Measurements from ENCODE around the gene BCL2. TPM values are rescaled to one million over a fixed set of nuclear protein-coding genes. Genes with fewer than 3 reads are reported as not detected.

Gene BCL2
- polyA plus RNA-seq, 1 of the 3 experiments (the other 2 are of a cell fraction) = 1.5 TPM

DNA sequence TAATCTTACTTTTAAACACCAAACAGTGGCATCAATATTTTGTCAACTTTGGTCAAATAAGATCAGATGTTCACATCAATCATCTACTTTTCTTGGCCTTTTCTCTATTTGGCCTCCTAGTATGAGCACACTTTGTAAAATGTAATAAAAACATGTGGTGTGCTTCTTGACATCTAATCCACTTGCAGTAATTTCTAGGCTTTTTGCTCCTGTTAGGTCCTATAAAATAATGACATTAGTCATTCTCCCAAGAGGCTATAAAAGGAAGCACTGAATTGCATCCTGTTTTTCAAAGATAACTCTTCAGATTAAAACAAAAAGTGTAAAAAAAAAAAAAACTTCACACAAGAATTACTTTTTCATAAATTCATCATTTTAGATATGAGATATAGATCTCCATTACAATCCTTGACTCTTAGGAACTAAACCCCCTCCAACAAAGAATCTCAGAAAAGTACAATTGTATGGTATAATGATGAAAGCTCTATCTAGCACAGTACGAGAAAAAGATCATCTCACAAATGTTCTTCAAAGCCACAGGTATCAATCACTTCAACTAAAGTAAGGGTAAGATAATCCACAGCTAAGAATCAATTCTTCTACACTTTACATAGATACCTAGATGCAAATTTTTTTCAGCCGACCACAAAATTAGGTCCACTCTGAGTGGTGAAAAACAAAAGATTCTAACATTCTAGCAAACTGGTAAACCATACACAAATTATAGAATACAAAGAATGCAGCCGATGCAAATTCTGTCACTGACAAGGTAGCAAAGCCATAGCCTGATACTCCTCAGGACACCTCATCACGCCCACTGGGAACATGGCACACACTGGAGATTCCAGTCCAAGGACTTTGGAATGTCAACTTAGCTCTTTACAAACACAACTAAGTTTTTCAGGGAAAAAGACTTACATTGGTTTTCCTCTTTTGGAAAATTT lies 2.7 kb downstream of the BCL2 start:
- H3F3A ChIP-seq (replicated peaks; ENCODE audit: insufficient read depth) = peaks cover 7% of the 10 kb centered on the region
- TF ChIP-seq NRF1 (IDR thresholded peaks at IDR 0.05; ENCODE audit: low read depth, low read length) (no peak), POLR2AphosphoS5 (IDR thresholded peaks at IDR 0.05; ENCODE audit: low read depth, low read length) (no peak), RAD21 (IDR thresholded peaks at IDR 0.05; ENCODE audit: low read length) (no peak), GATA2 (CRISPR knock-in tag; IDR thresholded peaks at IDR 0.05) (no peak), FOXJ3 (CRISPR knock-in tag; IDR thresholded peaks at IDR 0.05) (no peak), TEAD4 (IDR thresholded peaks at IDR 0.05; ENCODE audit: borderline replicate concordance, insufficient read depth) (no peak)
- TF ChIP-seq, protein P1, sequence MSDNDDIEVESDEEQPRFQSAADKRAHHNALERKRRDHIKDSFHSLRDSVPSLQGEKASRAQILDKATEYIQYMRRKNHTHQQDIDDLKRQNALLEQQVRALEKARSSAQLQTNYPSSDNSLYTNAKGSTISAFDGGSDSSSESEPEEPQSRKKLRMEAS (IDR thresholded peaks at IDR 0.05; ENCODE audit: low read depth) = no peak
- TF ChIP-seq, protein P2, sequence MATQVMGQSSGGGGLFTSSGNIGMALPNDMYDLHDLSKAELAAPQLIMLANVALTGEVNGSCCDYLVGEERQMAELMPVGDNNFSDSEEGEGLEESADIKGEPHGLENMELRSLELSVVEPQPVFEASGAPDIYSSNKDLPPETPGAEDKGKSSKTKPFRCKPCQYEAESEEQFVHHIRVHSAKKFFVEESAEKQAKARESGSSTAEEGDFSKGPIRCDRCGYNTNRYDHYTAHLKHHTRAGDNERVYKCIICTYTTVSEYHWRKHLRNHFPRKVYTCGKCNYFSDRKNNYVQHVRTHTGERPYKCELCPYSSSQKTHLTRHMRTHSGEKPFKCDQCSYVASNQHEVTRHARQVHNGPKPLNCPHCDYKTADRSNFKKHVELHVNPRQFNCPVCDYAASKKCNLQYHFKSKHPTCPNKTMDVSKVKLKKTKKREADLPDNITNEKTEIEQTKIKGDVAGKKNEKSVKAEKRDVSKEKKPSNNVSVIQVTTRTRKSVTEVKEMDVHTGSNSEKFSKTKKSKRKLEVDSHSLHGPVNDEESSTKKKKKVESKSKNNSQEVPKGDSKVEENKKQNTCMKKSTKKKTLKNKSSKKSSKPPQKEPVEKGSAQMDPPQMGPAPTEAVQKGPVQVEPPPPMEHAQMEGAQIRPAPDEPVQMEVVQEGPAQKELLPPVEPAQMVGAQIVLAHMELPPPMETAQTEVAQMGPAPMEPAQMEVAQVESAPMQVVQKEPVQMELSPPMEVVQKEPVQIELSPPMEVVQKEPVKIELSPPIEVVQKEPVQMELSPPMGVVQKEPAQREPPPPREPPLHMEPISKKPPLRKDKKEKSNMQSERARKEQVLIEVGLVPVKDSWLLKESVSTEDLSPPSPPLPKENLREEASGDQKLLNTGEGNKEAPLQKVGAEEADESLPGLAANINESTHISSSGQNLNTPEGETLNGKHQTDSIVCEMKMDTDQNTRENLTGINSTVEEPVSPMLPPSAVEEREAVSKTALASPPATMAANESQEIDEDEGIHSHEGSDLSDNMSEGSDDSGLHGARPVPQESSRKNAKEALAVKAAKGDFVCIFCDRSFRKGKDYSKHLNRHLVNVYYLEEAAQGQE (IDR thresholded peaks at IDR 0.05; ENCODE audit: low read depth, low read length) = no peak
- TF ChIP-seq, protein P3, sequence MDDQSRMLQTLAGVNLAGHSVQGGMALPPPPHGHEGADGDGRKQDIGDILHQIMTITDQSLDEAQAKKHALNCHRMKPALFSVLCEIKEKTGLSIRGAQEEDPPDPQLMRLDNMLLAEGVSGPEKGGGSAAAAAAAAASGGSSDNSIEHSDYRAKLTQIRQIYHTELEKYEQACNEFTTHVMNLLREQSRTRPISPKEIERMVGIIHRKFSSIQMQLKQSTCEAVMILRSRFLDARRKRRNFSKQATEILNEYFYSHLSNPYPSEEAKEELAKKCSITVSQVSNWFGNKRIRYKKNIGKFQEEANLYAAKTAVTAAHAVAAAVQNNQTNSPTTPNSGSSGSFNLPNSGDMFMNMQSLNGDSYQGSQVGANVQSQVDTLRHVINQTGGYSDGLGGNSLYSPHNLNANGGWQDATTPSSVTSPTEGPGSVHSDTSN (IDR thresholded peaks at IDR 0.05) = no peak
- H2AFZ ChIP-seq (ENCODE audit: low read depth) = no peak overlapping the region
- no peak overlapping the region for H3K9ac ChIP-seq
- WGBS (ENCODE audit: low lambda C conversion rate) = 76% methylated on average over 4 of the region's 4 CpGs
- peak overlapping the region in 1 of 2 experiments; percentile 71; a peak in 1 of 4 replicates for H3K27ac ChIP-seq (ENCODE audit: low read depth in 2 of 2, low read length in 1 of 2)
- H3K9me3 ChIP-seq = no peaks in the 10 kb centered on the region
- no peaks in the 10 kb centered on the region for H4K20me1 ChIP-seq (ENCODE audit: insufficient read depth)
- no peaks in the 10 kb centered on the region for H3K79me2 ChIP-seq (ENCODE audit: insufficient read depth)
- H3K4me2 ChIP-seq = peak overlapping the region; percentile 97; the same call in 1 of the 2 replicates
- H3K9me2 ChIP-seq = no peaks in the 10 kb centered on the region
- H3K36me3 ChIP-seq (replicated peaks in 1 of 2; ENCODE audit: control insufficient read depth in 1 of 2, insufficient read depth in 2 of 2, low read length in 1 of 2) = no peaks in the 10 kb centered on the region
- H3K27me3 ChIP-seq (ENCODE audit: insufficient read depth) = no peaks in the 10 kb centered on the region; the same call in 1 of the 2 replicates
- H3K4me3 ChIP-seq (ENCODE audit: low read depth in 2 of 2, low read length in 1 of 2) = peak overlapping the region; percentile 84 to 97
- no peak for DNase-seq
- ChIA-PET CTCF (interaction anchor here (0.8 to 5.1 kb wide), 30 partner anchors 10 to 301 kb away, joined by 3 to 62 read pairs (median 5); no protein-coding TSS in a partner anchor), POLR2A (no interaction called here)
- H3K4me1 ChIP-seq (ENCODE audit: control insufficient read depth in 1 of 2, insufficient read depth in 2 of 2, low read depth in 1 of 2, low read length in 1 of 2) = peaks cover 4 to 19% of the 10 kb centered on the region in 2 experiments; a peak in 2 of 4 replicates

DNA sequence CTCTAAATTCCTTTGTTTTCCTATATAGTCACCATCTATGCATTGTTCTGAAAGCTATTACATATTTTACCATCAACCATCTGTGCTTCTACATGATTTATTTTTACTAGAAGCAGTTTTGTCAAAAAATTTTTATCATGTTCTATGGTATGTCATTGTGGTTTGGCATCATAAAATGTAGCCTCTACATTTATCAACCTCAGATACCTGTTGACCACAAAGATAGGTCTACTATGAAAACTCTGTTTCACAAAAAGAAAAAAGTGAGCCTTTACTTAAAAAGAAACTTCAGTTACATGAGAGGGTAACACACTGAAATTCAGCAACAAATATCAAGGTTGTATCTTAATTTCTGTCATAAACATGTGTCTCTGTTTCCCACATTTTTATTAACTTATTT lies 3.7 kb downstream of the BCL2 start:
- Histone ChIP-seq H2AFZ (ENCODE audit: low read depth) (no peak overlapping the region), H3K9me2 (no peaks in the 10 kb centered on the region), H3K27me3 (ENCODE audit: insufficient read depth) (no peaks in the 10 kb centered on the region; the same call in 1 of the 2 replicates), H3K9me3 (no peaks in the 10 kb centered on the region), H3K27ac (ENCODE audit: low read depth in 2 of 2, low read length in 1 of 2) (no peak overlapping the region), H3K36me3 (replicated peaks in 1 of 2; ENCODE audit: control insufficient read depth in 1 of 2, insufficient read depth in 2 of 2, low read length in 1 of 2) (no peaks in the 10 kb centered on the region), H3K4me3 (ENCODE audit: low read depth in 2 of 2, low read length in 1 of 2) (no peak overlapping the region; a peak in 1 of 4 replicates), H3F3A (replicated peaks; ENCODE audit: insufficient read depth) (peaks cover 7% of the 10 kb centered on the region), H3K9ac (no peak overlapping the region), H3K4me1 (ENCODE audit: control insufficient read depth in 1 of 2, insufficient read depth in 2 of 2, low read depth in 1 of 2, low read length in 1 of 2) (peaks cover 4 to 18% of the 10 kb centered on the region in 2 experiments; a peak in 2 of 4 replicates), H3K79me2 (ENCODE audit: insufficient read depth) (no peaks in the 10 kb centered on the region), H3K4me2 (no peak overlapping the region), H4K20me1 (ENCODE audit: insufficient read depth) (no peaks in the 10 kb centered on the region)
- ChIA-PET POLR2A (no interaction called here), CTCF (interaction anchor here (1.1 kb wide), 1 partner anchor 10 kb away, joined by 3 read pairs; no protein-coding TSS in a partner anchor)
- DNase-seq = no peak
- 0 out of 2 replicates have a peak, but pooled peaks have one; percentile 18 for TF ChIP-seq NFIC (IDR thresholded peaks at IDR 0.05; ENCODE audit: borderline replicate concordance)
- TF ChIP-seq, protein P3 (IDR thresholded peaks at IDR 0.05) = peak; percentile 22; the same call in 1 of the 2 replicates
- 0 out of 2 replicates have a peak, but pooled peaks have one; percentile 4 for TF ChIP-seq TCF12 (IDR thresholded peaks at IDR 0.05)
- TF ChIP-seq EZH2phosphoT487 (IDR thresholded peaks at IDR 0.05; ENCODE audit: borderline replicate concordance, low read depth) = no peak

Measured in SK-N-SH (cell line).